PC-9 (cell line): ENCODE data around the gene RIMBP2. TPM values are rescaled to one million over a fixed set of nuclear protein-coding genes. Genes with fewer than 3 reads are reported as not detected.

Experiments
- BruUV-seq: library from RNA; stranded (reverse); fragments of 400-500 nt; replicated peaks from 2 replicates; lab custom pipeline; 2021; lab: Mats Ljungman, UMichigan
- CTCF ChIA-PET: fragments of 300-600 bp; sonication (Branson Sonifier 250); formaldehyde crosslinking; loops from one replicate; lab custom pipeline; 2022; ENCODE audit warnings: antibody characterized with exemption; lab: Charles Lee
- POLR2A ChIA-PET: fragments of 300-600 bp; sonication (Branson Sonifier 250); formaldehyde crosslinking; loops from one replicate; lab custom pipeline; 2022; ENCODE audit warnings: antibody characterized with exemption; ENCODE audit not compliant: unreplicated experiment; lab: Charles Lee
- DNase-seq, 2 experiments: peaks; one replicate each; pipeline versions ENCODE4 v3.0.0 to v3.0.0-alpha.2; 2015 to 2022; ENCODE audit warnings: mixed read lengths in 1 of 2
- H2AFZ ChIP-seq: fragments of 200-600 bp; sonication (generic); 2 replicates; pipeline ENCODE4 v1.8.1; 2017; ENCODE audit warnings: antibody characterized with exemption
- H3F3A ChIP-seq: fragments of 200-600 bp; sonication (generic); 2 replicates; pipeline ENCODE4 v1.8.1; 2017; ENCODE audit warnings: antibody characterized with exemption, mild to moderate bottlenecking, low read depth; ENCODE audit not compliant: insufficient read depth
- H3K27ac ChIP-seq: fragments of 200-600 bp; sonication (generic); 2 replicates; pipeline ENCODE4 v1.6.1; 2016; ENCODE audit warnings: mixed run types
- H3K27me3 ChIP-seq: fragments of 200-600 bp; sonication (generic); 2 replicates; pipeline ENCODE4 v1.6.1; 2016; ENCODE audit warnings: low read depth, mixed run types; ENCODE audit not compliant: insufficient read depth
- H3K36me3 ChIP-seq: fragments of 200-600 bp; sonication (generic); 2 replicates; pipeline ENCODE4 v1.6.1; 2016; ENCODE audit warnings: low read depth, mixed run types
- H3K4me1 ChIP-seq: fragments of 200-600 bp; sonication (generic); replicated peaks from 2 replicates; pipeline ENCODE4 v1.6.1; 2016; ENCODE audit warnings: mixed run types; ENCODE audit not compliant: insufficient read depth
- H3K4me2 ChIP-seq: fragments of 200-600 bp; sonication (generic); 2 replicates; pipeline ENCODE4 v1.6.1; 2017; ENCODE audit warnings: mixed run types
- H3K4me3 ChIP-seq: fragments of 200-600 bp; sonication (generic); 2 replicates; pipeline ENCODE4 v1.6.1; 2016; ENCODE audit warnings: mixed run types
- H3K79me2 ChIP-seq: fragments of 200-600 bp; sonication (generic); 2 replicates; pipeline ENCODE4 v1.6.1; 2017; ENCODE audit warnings: low read depth, mixed run types
- H3K9me2 ChIP-seq: fragments of 200-600 bp; sonication (generic); 2 replicates; pipeline ENCODE4 v1.8.1; 2017; ENCODE audit warnings: mild to moderate bottlenecking; ENCODE audit not compliant: insufficient read depth
- H3K9me3 ChIP-seq: fragments of 200-600 bp; sonication (generic); 2 replicates; pipeline ENCODE4 v1.8.1; 2016; ENCODE audit warnings: low read depth; ENCODE audit not compliant: insufficient read depth
- H4K20me1 ChIP-seq: fragments of 200-600 bp; sonication (generic); 2 replicates; pipeline ENCODE4 v1.8.1; 2017; ENCODE audit not compliant: insufficient read depth
- EZH2 ChIP-seq: fragments of 200-600 bp; sonication (generic); IDR thresholded peaks from 2 replicates; pipeline ENCODE4 v1.8.0; 2017; ENCODE audit warnings: antibody characterized with exemption, low read depth
- intact Hi-C: fragments of 100-400 bp; cut with micrococcal nuclease; formaldehyde crosslinking; loops from one replicate; pipeline ENCODE4 v1.10.0; 2022; ENCODE audit not compliant: unreplicated experiment
- total RNA-seq: library from RNA; stranded (reverse); gene quantifications from 2 replicates; pipeline ENCODE4 v1.2.3, GENCODE V29; 2021
- TF ChIP-seq, protein P1 (sequence below): fragments of 200-600 bp; sonication (generic); conservative IDR thresholded peaks from 2 replicates; pipeline ENCODE4 v1.6.1; 2017; ENCODE audit warnings: mixed run types, antibody characterized with exemption, mild to moderate bottlenecking, moderate library complexity

RIMBP2 gene
- total RNA-seq, 1 experiment from 2014 or later = not detected

DNA sequence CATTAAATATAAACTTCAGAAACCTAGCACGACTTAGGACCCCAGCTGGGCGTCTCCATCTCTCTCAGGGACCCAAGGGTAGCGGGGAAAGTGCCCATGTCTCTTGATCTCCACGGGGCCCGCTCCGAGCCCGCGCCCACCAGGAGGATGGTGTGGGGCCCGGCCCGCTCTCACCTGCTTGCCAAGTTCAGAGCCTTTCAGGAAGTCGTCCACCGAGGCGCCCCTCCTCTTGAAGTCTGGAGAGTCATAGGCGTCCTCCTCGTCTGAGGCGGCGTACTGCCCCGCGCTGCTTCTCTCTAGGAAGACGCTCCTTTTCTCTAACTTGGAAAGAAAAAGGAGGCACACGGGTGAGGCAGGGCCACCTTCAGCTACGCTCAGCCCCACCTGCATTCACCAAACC is 281.5 kb downstream of the RIMBP2 start:
- Histone ChIP-seq H3F3A (no peaks in the 10 kb centered on the region), H3K4me1 (no peaks in the 10 kb centered on the region), H3K4me3 (no peak overlapping the region), H3K9me2 (no peaks in the 10 kb centered on the region), H3K27me3 (peaks cover 65% of the 10 kb centered on the region), H3K4me2 (no peak overlapping the region), H3K36me3 (no peaks in the 10 kb centered on the region), H3K27ac (no peak overlapping the region), H2AFZ (no peak overlapping the region), H3K9me3 (no peaks in the 10 kb centered on the region), H3K79me2 (no peaks in the 10 kb centered on the region), H4K20me1 (no peaks in the 10 kb centered on the region)
- ChIA-PET CTCF (no interaction called here), POLR2A (no interaction called here)
- DNase-seq = no peak
- TF ChIP-seq, protein P1, sequence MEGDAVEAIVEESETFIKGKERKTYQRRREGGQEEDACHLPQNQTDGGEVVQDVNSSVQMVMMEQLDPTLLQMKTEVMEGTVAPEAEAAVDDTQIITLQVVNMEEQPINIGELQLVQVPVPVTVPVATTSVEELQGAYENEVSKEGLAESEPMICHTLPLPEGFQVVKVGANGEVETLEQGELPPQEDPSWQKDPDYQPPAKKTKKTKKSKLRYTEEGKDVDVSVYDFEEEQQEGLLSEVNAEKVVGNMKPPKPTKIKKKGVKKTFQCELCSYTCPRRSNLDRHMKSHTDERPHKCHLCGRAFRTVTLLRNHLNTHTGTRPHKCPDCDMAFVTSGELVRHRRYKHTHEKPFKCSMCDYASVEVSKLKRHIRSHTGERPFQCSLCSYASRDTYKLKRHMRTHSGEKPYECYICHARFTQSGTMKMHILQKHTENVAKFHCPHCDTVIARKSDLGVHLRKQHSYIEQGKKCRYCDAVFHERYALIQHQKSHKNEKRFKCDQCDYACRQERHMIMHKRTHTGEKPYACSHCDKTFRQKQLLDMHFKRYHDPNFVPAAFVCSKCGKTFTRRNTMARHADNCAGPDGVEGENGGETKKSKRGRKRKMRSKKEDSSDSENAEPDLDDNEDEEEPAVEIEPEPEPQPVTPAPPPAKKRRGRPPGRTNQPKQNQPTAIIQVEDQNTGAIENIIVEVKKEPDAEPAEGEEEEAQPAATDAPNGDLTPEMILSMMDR = no peak
- TF ChIP-seq EZH2 = no peak
- intact Hi-C loops = no loop called here
- no TSS peak for BruUV-seq

DNA sequence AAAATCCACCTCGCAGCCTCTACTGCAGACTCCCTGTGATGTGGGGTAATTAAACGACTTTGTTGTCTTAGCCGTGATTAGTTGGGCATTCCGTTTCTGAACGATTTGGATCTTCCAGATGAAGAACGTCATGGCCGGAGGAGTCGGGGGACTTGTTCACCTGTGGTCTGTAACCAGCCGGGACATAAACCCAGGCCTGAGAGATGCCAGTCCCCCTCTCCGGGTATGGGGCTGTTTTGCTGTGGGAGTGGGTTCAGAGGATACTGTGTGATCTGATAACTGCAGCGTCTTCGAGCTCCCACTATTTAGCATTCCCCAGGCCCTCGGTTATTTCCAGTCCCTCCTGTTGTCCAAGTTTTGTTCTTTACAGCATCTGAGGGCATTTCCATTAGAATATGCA is 282.3 kb downstream of the RIMBP2 start:
- BruUV-seq = no TSS peak
- peaks cover 72% of the 10 kb centered on the region for H3K27me3 ChIP-seq
- H3K27ac ChIP-seq = no peak overlapping the region
- no peak for TF ChIP-seq EZH2
- TF ChIP-seq, protein P1 = no peak
- no peaks in the 10 kb centered on the region for H3K36me3 ChIP-seq
- no peaks in the 10 kb centered on the region for H3K79me2 ChIP-seq
- POLR2A ChIA-PET = no interaction called here
- no peaks in the 10 kb centered on the region for H3K9me3 ChIP-seq
- H3K9me2 ChIP-seq = no peaks in the 10 kb centered on the region
- H3K4me1 ChIP-seq = no peaks in the 10 kb centered on the region
- H3K4me2 ChIP-seq = no peak overlapping the region
- no peak overlapping the region for H2AFZ ChIP-seq
- no peaks in the 10 kb centered on the region for H3F3A ChIP-seq
- no peak for DNase-seq
- H3K4me3 ChIP-seq = no peak overlapping the region
- no peaks in the 10 kb centered on the region for H4K20me1 ChIP-seq
- intact Hi-C loops = no loop called here
- CTCF ChIA-PET = no interaction called here

DNA sequence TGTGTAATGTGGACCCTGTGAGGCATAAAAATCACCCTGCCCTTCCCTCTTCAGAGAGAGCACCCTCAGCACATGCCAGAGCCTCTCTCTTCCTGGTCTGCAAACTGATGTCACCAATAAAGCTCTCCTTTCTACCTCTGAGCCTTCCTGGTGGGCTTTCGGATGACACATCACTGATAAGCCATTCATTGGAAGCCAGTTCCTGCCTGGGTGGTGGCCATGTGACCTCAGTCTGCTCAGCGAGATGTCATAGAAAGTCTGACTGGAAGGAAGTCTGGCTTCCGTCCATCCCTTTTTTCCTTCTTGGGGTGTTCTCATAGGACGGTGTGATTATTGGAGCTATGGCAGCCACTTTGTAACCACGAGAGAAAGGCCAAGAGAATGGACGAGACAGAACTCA is 282.7 kb downstream of the RIMBP2 start:
- H3K27ac ChIP-seq = no peak overlapping the region
- H3K4me1 ChIP-seq = no peaks in the 10 kb centered on the region
- no peaks in the 10 kb centered on the region for H3K79me2 ChIP-seq
- TF ChIP-seq EZH2 = no peak
- TF ChIP-seq, protein P1 = no peak
- ChIA-PET POLR2A (no interaction called here), CTCF (no interaction called here)
- no peak overlapping the region for H3K4me3 ChIP-seq
- no peaks in the 10 kb centered on the region for H3K9me3 ChIP-seq
- BruUV-seq = no TSS peak
- no peak overlapping the region for H3K4me2 ChIP-seq
- H3K27me3 ChIP-seq = peaks cover 76% of the 10 kb centered on the region
- H4K20me1 ChIP-seq = no peaks in the 10 kb centered on the region
- H2AFZ ChIP-seq = no peak overlapping the region
- intact Hi-C loops = no loop called here
- H3F3A ChIP-seq = no peaks in the 10 kb centered on the region
- no peak for DNase-seq
- no peaks in the 10 kb centered on the region for H3K36me3 ChIP-seq
- no peaks in the 10 kb centered on the region for H3K9me2 ChIP-seq
